Tibial artery (tissue), 4 donors: Measurements from ENCODE around the gene F10.

Source experiments
- DNase-seq, 2 donors: peaks; one replicate each; pipeline ENCODE4 v3.0.0-alpha.2; 2019
- H3K27ac ChIP-seq, 2 donors: fragments of 200-600 bp; sonication (generic) in 1 of 2; 1 replicate in 1 of 2; 2 replicates in 1 of 2; pipeline ENCODE4 v1.5.1; 2018 to 2019; ENCODE audit warnings: mild to moderate bottlenecking in 1 of 2
- H3K27me3 ChIP-seq, 2 donors: fragments of 200-600 bp; sonication (generic) in 1 of 2; one replicate each; pipeline versions ENCODE4 v1.5.1 to v1.6.0; 2016 to 2019
- H3K36me3 ChIP-seq, 3 donors: fragments of 200-600 bp; sonication (generic) in 2 of 3; one replicate each; pipeline ENCODE4 v1.5.1; 2016 to 2019; ENCODE audit warnings: mild to moderate bottlenecking in 2 of 3
- H3K4me1 ChIP-seq, 4 donors: fragments of 200-600 bp; sonication (generic) in 2 of 4; 1 replicate in 3 of 4; 2 replicates in 1 of 4; pipeline ENCODE4 v1.5.1; 2016 to 2019
- H3K4me3 ChIP-seq, 2 donors: fragments of 200-600 bp; sonication (generic) in 1 of 2; 1 replicate in 1 of 2; 2 replicates in 1 of 2; pipeline ENCODE4 v1.5.1; 2018 to 2019; ENCODE audit warnings: mild to moderate bottlenecking in 2 of 2
- H3K9me3 ChIP-seq, 3 donors: fragments of 200-600 bp; sonication (generic) in 1 of 3; one replicate each; pipeline ENCODE4 v1.5.1; 2016 to 2019
- CTCF ChIP-seq, 2 experiments: fragments of 200-600 bp in 1 of 2; fragments of 450-650 bp in 1 of 2; IDR thresholded peaks; one replicate each; pipeline ENCODE4 v1.5.1; 2017 to 2019; ENCODE audit warnings: antibody characterized with exemption in 2 of 2, mild to moderate bottlenecking in 1 of 2, moderate library complexity in 1 of 2
- intact Hi-C: fragments of 100-400 bp; cut with DNase I; formaldehyde crosslinking; loops from one replicate; pipeline ENCODE4 v1.15.0; 2023; ENCODE audit warnings: low total_unique reads

Gene F10

GRCh38 chr13:113080361-113080831 is 42.2 kb upstream of the F10 start:
- H3K4me3 ChIP-seq = no peak overlapping the region
- H3K36me3 ChIP-seq = peaks cover 0 to 74% (median 25%) of the 10 kb centered on the region in 3 donors
- peaks cover 0 to 4% of the 10 kb centered on the region in 2 donors for H3K27me3 ChIP-seq
- no peak overlapping the region for H3K27ac ChIP-seq
- no peaks in the 10 kb centered on the region for H3K9me3 ChIP-seq
- no peak for DNase-seq
- intact Hi-C loops = no loop called here
- no peaks in the 10 kb centered on the region for H3K4me1 ChIP-seq
- no peak for TF ChIP-seq CTCF (IDR thresholded peaks at IDR 0.05)

GRCh38 chr13:113080901-113081521 is 41.6 kb upstream of the F10 start:
- Histone ChIP-seq H3K4me1 (no peaks in the 10 kb centered on the region), H3K36me3 (peaks cover 0 to 74% (median 22%) of the 10 kb centered on the region in 3 donors), H3K9me3 (no peaks in the 10 kb centered on the region), H3K27ac (no peak overlapping the region), H3K4me3 (no peak overlapping the region), H3K27me3 (peaks cover 0 to 4% of the 10 kb centered on the region in 2 donors)
- no peak for DNase-seq
- intact Hi-C loops = no loop called here
- TF ChIP-seq CTCF (IDR thresholded peaks at IDR 0.05) = no peak

GRCh38 chr13:113082198-113083021 is 40.2 kb upstream of the F10 start:
- no peaks in the 10 kb centered on the region for H3K4me1 ChIP-seq
- H3K36me3 ChIP-seq = peaks cover 2 to 74% (median 20%) of the 10 kb centered on the region in 3 donors
- no peak overlapping the region for H3K27ac ChIP-seq
- no peaks in the 10 kb centered on the region for H3K9me3 ChIP-seq
- no peak for DNase-seq
- TF ChIP-seq CTCF (IDR thresholded peaks at IDR 0.05) = no peak
- H3K4me3 ChIP-seq = no peak overlapping the region
- H3K27me3 ChIP-seq = peaks cover 0 to 4% of the 10 kb centered on the region in 2 donors
- intact Hi-C loops = no loop called here

GRCh38 chr13:113083022-113083373 is 39.6 kb upstream of the F10 start:
- Histone ChIP-seq H3K4me1 (no peaks in the 10 kb centered on the region), H3K36me3 (peaks cover 8 to 74% (median 26%) of the 10 kb centered on the region in 3 donors), H3K9me3 (no peaks in the 10 kb centered on the region), H3K27ac (no peak overlapping the region), H3K27me3 (peaks cover 0 to 4% of the 10 kb centered on the region in 2 donors), H3K4me3 (no peak overlapping the region)
- DNase-seq = no peak
- no peak for TF ChIP-seq CTCF (IDR thresholded peaks at IDR 0.05)
- intact Hi-C loops = no loop called here

GRCh38 chr13:113083402-113084061 is 39.1 kb upstream of the F10 start:
- peaks cover 0 to 4% of the 10 kb centered on the region in 2 donors for H3K27me3 ChIP-seq
- intact Hi-C loops = no loop called here
- no peaks in the 10 kb centered on the region for H3K4me1 ChIP-seq
- TF ChIP-seq CTCF (IDR thresholded peaks at IDR 0.05) = no peak
- no peaks in the 10 kb centered on the region for H3K9me3 ChIP-seq
- H3K36me3 ChIP-seq = peaks cover 10 to 74% (median 31%) of the 10 kb centered on the region in 3 donors
- H3K27ac ChIP-seq = no peak overlapping the region
- no peak for DNase-seq
- H3K4me3 ChIP-seq = no peak overlapping the region
